ENCODE data around the gene TFDP1.

The TFDP1 gene

GRCh38 chr13:113584205-113584869 is at the start of gene TFDP1:
Gene TFDP1, plus strand, starts transcription at chr13:113584753. Its CDS starts 1,085 bp downstream, at chr13:113585838.
- peak; percentile 80 for DNase-seq

GRCh38 chr13:113535381-113535781 is 49.2 kb upstream of the TFDP1 start:
- no peak for DNase-seq

- no peak for DNase-seq
These were observed 48.0 kb upstream of the TFDP1 start for GRCh38 chr13:113536461-113537110.

GRCh38 chr13:113537205-113537604 is 47.3 kb upstream of the TFDP1 start:
- DNase-seq = no peak

GRCh38 chr13:113537909-113538688 is 46.5 kb upstream of the TFDP1 start:
- DNase-seq = no peak

GRCh38 chr13:113538689-113539058 is 45.9 kb upstream of the TFDP1 start:
- no peak for DNase-seq

GRCh38 chr13:113539176-113539575 is 45.4 kb upstream of the TFDP1 start:
- DNase-seq = no peak

GRCh38 chr13:113539822-113540221 is 44.7 kb upstream of the TFDP1 start:
- DNase-seq = no peak

GRCh38 chr13:113540523-113540922 is 44.0 kb upstream of the TFDP1 start:
- no peak for DNase-seq

GRCh38 chr13:113542751-113543424 is 41.7 kb upstream of the TFDP1 start:
- no peak for DNase-seq

- DNase-seq = no peak
These were observed 40.3 kb upstream of the TFDP1 start for GRCh38 chr13:113544071-113544891.

GRCh38 chr13:113544896-113545295 is 39.7 kb upstream of the TFDP1 start:
- no peak for DNase-seq

GRCh38 chr13:113545455-113545930 is 39.1 kb upstream of the TFDP1 start:
- no peak for DNase-seq

GRCh38 chr13:113545931-113546516 is 38.5 kb upstream of the TFDP1 start:
- DNase-seq = no peak

- DNase-seq = no peak
These were observed 37.8 kb upstream of the TFDP1 start for GRCh38 chr13:113546571-113547237.

- DNase-seq = no peak
These were observed 37.1 kb upstream of the TFDP1 start for GRCh38 chr13:113547238-113547971.

- DNase-seq = no peak
These were observed 36.3 kb upstream of the TFDP1 start for GRCh38 chr13:113548171-113548641.

GRCh38 chr13:113548778-113549621 is 35.6 kb upstream of the TFDP1 start:
- DNase-seq = no peak

- DNase-seq = no peak
These were observed 34.1 kb upstream of the TFDP1 start for GRCh38 chr13:113550453-113550852.
